ENCODE data around the gene SDF2L1. TPM values are rescaled to one million over a fixed set of nuclear protein-coding genes. Genes with fewer than 3 reads are reported as not detected.
A peak's percentile ranks its signal among the peaks of the same experiment; 100 is the strongest.

Gene SDF2L1
- total RNA-seq, 2 experiments from 2014 or later: 60.5 to 66.8 TPM

GRCh38 chr22:21640810-21641209 lies 1.3 kb upstream of the SDF2L1 start:
- POLR2A ChIA-PET: interaction anchor here (1.1 to 2.9 kb wide), 4 partner anchors 8 to 14 kb away, joined by 4 to 17 read pairs (median 8); partner anchors contain the start of genes CCDC116 and YDJC
- H3K4me1 ChIP-seq (ENCODE audit: insufficient read depth, low read length, poor library complexity, severe bottlenecking): peaks cover 14% of the 10 kb centered on the region
- no peak overlapping the region for H2AFZ ChIP-seq (ENCODE audit: low read length)
- H3K9me3 ChIP-seq (ENCODE audit: low read length): no peaks in the 10 kb centered on the region
- TF ChIP-seq CTCF (conservative IDR thresholded peaks at IDR 0.05; ENCODE audit: low read length): no peak
- no peak for TF ChIP-seq EZH2phosphoT487 (IDR thresholded peaks at IDR 0.05; ENCODE audit: borderline replicate concordance, low read depth, low read length)
- no peaks in the 10 kb centered on the region; the same call in 1 of the 2 replicates for H3K79me2 ChIP-seq (ENCODE audit: insufficient read depth, low read depth, low read length)
- BruUV-seq (replicated peaks): no TSS peak
- no peak for DNase-seq (ENCODE audit: low spot score)
- no peaks in the 10 kb centered on the region for H4K20me1 ChIP-seq (ENCODE audit: insufficient read depth, low read length)
- peak overlapping the region; percentile 97; the same call in 1 of the 2 replicates for H3K4me2 ChIP-seq (ENCODE audit: low read length)
- no peaks in the 10 kb centered on the region for H3K9me2 ChIP-seq (ENCODE audit: insufficient read depth, low read length)
- intact Hi-C loops (cut with micrococcal nuclease; ENCODE audit: unreplicated experiment): no loop called here
- H3K4me3 ChIP-seq (ENCODE audit: low read depth, low read length, poor library complexity, severe bottlenecking): no peak overlapping the region
- no peak overlapping the region for H3K27ac ChIP-seq (ENCODE audit: low read depth, low read length, poor library complexity, severe bottlenecking)
- CTCF ChIA-PET (ENCODE audit: unreplicated experiment): interaction anchor here (1.1 to 2.4 kb wide), 3 partner anchors 9 to 12 kb away, joined by 4 to 18 read pairs (median 11); partner anchors contain the start of genes CCDC116 and YDJC
- H3K36me3 ChIP-seq (ENCODE audit: insufficient read depth, low read length): peaks cover 10% of the 10 kb centered on the region; the same call in 1 of the 2 replicates

GRCh38 chr22:21641417-21641788 lies 699 bp upstream of the SDF2L1 start:
- H3K4me1 ChIP-seq (ENCODE audit: insufficient read depth, low read length, poor library complexity, severe bottlenecking): peaks cover 17% of the 10 kb centered on the region
- DNase-seq (ENCODE audit: low spot score): no peak
- no peaks in the 10 kb centered on the region for H3K9me2 ChIP-seq (ENCODE audit: insufficient read depth, low read length)
- TSS peak; percentile 97 for BruUV-seq (replicated peaks)
- no peaks in the 10 kb centered on the region for H4K20me1 ChIP-seq (ENCODE audit: insufficient read depth, low read length)
- H3K9me3 ChIP-seq (ENCODE audit: low read length): no peaks in the 10 kb centered on the region
- H3K79me2 ChIP-seq (ENCODE audit: insufficient read depth, low read depth, low read length): no peaks in the 10 kb centered on the region; the same call in 1 of the 2 replicates
- POLR2A ChIA-PET: interaction anchor here (1.1 to 2.9 kb wide), 5 partner anchors 9 to 15 kb away, joined by 4 to 17 read pairs (median 7); partner anchors contain the start of genes CCDC116 and YDJC
- CTCF ChIA-PET (ENCODE audit: unreplicated experiment): interaction anchor here (0.9 to 2.4 kb wide), 4 partner anchors 9 to 24 kb away, joined by 3 to 18 read pairs (median 8); partner anchors contain the start of genes CCDC116, PPIL2 and YDJC
- H3K36me3 ChIP-seq (ENCODE audit: insufficient read depth, low read length): peaks cover 13% of the 10 kb centered on the region; the same call in 1 of the 2 replicates
- TF ChIP-seq CTCF (conservative IDR thresholded peaks at IDR 0.05; ENCODE audit: low read length) (no peak), EZH2phosphoT487 (IDR thresholded peaks at IDR 0.05; ENCODE audit: borderline replicate concordance, low read depth, low read length) (no peak)
- peak overlapping the region; percentile 18 for H3K27ac ChIP-seq (ENCODE audit: low read depth, low read length, poor library complexity, severe bottlenecking)
- H2AFZ ChIP-seq (ENCODE audit: low read length): peak overlapping the region; percentile 89; the same call in 1 of the 2 replicates
- peak overlapping the region; percentile 97 for H3K4me2 ChIP-seq (ENCODE audit: low read length)
- intact Hi-C loops (cut with micrococcal nuclease; ENCODE audit: unreplicated experiment): no loop called here
- peak overlapping the region; percentile 83 for H3K4me3 ChIP-seq (ENCODE audit: low read depth, low read length, poor library complexity, severe bottlenecking)
